HFFc6 (cell line): ENCODE data around the gene RILPL2. TPM values are rescaled to one million over a fixed set of nuclear protein-coding genes. Genes with fewer than 3 reads are reported as not detected.
"Not testable (repeated sequence)": the region's sequence is repeated elsewhere in the genome, so short reads cannot be mapped to it uniquely, and the experiment has no call there.

Source experiments
- DNase-seq: peaks from one replicate; pipeline ENCODE4 v3.0.0-alpha.2; 2018
- H3K27ac Mint-ChIP-seq: 2 replicates; pipeline ENCODE4 v1.8.0; 2020; ENCODE audit warnings: mild to moderate bottlenecking, mixed read lengths
- H3K27me3 Mint-ChIP-seq: 2 replicates; pipeline ENCODE4 v1.8.0; 2021; ENCODE audit warnings: mild to moderate bottlenecking, moderate library complexity, mixed read lengths; ENCODE audit not compliant: insufficient read depth
- H3K36me3 Mint-ChIP-seq: 2 replicates; pipeline ENCODE4 v1.8.0; 2021; ENCODE audit warnings: low read depth, mixed read lengths
- H3K4me1 Mint-ChIP-seq: 2 replicates; pipeline ENCODE4 v1.8.0; 2020; ENCODE audit warnings: low read depth, mixed read lengths
- H3K4me3 Mint-ChIP-seq: 2 replicates; pipeline ENCODE4 v1.8.0; 2020; ENCODE audit warnings: mild to moderate bottlenecking, moderate library complexity, mixed read lengths
- H3K9me3 Mint-ChIP-seq: 2 replicates; pipeline ENCODE4 v1.8.0; 2020; ENCODE audit warnings: mild to moderate bottlenecking, mixed read lengths
- total RNA-seq, 6 experiments: library from RNA; stranded (reverse); fragmentation: NEBNext Ultra II Directional; extraction: Animal tissue kit (Norgen Biotek cat#: 25700); gene quantifications; 2 replicates in 1 of 6; 3 replicates in 5 of 6; pipeline ENCODE4 v1.2.3, GENCODE V29; 2021
- TF ChIP-seq, protein P1 (sequence below): fragments of 200-600 bp; sonication (generic); IDR thresholded peaks from 2 replicates; pipeline ENCODE4 v1.5.0; 2021; ENCODE audit warnings: antibody characterized with exemption, mild to moderate bottlenecking

Gene RILPL2
- total RNA-seq, 6 experiments from 2014 or later: 4.4 to 6.0 (median 5.5) TPM

DNA sequence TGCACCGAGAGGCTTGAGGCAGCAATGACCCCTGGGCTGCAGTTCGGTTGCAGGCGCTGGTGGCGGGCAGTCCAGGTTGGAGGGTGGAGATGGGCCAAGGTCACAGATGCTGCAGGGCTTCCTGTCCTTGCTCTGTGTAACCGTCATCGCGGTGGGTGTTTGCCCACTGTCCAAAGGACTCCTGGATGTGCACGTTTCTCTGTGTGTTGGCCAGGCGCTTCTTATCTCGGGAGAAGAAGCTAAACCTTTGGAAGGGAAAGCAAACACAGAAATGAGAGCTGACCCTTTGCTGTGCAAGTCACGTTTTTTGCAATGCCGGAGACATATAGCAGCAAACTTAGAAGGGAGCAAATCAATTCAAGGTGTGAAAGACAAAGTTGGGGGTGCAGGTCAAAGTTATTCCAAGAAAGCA is 36.0 kb upstream of the RILPL2 start:
- Mint-ChIP-seq H3K9me3 (no peaks in the 10 kb centered on the region), H3K4me1 (peaks cover 14% of the 10 kb centered on the region), H3K36me3 (peaks cover 30% of the 10 kb centered on the region), H3K27ac (no peak overlapping the region), H3K4me3 (no peak overlapping the region), H3K27me3 (no peaks in the 10 kb centered on the region; the same call in 1 of the 2 replicates)
- DNase-seq: no peak
- TF ChIP-seq, protein P1, sequence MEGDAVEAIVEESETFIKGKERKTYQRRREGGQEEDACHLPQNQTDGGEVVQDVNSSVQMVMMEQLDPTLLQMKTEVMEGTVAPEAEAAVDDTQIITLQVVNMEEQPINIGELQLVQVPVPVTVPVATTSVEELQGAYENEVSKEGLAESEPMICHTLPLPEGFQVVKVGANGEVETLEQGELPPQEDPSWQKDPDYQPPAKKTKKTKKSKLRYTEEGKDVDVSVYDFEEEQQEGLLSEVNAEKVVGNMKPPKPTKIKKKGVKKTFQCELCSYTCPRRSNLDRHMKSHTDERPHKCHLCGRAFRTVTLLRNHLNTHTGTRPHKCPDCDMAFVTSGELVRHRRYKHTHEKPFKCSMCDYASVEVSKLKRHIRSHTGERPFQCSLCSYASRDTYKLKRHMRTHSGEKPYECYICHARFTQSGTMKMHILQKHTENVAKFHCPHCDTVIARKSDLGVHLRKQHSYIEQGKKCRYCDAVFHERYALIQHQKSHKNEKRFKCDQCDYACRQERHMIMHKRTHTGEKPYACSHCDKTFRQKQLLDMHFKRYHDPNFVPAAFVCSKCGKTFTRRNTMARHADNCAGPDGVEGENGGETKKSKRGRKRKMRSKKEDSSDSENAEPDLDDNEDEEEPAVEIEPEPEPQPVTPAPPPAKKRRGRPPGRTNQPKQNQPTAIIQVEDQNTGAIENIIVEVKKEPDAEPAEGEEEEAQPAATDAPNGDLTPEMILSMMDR: no peak

DNA sequence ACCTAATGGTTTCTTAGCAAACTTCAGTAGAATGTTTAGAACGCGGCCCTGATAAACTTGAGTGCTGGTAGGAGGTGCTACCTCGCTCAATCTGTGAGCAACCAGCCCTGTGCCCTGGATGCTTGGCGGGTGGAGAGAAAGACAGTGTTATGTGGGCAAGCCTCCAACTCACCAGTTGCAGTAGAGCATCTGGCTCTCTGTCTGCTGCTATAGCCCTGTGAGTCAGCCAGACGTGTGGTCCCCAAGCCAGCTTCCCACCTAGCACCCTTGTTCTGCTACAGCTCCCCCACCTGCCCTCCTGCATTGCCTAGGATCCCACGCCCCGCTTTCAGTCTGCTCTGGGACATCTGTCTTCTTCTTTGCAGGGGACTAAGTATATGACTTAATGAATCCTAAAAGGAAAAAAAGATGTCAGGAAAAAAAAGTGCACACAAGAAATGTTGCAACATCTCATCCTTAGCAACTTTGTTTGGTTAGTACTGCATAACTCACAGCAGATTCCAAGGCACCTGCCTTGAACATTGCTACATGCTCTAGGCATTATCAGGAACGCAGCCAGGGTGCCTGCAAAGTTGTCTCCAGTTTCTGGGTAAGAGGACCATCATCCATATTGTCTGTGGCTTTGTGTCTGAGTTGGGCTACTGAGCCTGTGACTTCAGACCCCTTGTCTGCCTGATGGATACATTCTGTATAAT is 35.0 kb upstream of the RILPL2 start:
- H3K4me1 Mint-ChIP-seq: peaks cover 14% of the 10 kb centered on the region
- H3K27ac Mint-ChIP-seq: peak overlapping the region; percentile 81

DNA sequence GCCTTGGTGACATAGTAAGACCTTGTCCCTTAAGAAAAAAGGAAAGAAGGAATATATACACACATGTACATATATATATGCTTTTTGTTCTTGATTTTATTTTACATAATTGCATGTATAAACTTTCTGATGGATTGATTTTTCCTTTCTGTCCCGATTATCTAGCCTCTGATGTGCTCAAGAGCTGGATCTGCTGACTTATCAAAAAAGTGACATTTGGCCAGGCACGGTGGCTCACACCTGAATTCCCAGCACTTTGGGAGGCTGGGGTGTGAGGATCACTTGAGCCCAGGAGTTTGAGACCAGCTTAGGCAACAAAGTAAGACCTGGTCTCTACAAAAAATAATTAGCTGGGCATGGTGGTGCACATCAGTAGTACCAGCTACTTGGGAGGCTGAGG is 33.5 kb upstream of the RILPL2 start:
- TF ChIP-seq, protein P1: no peak
- Mint-ChIP-seq H3K4me3 (no peak overlapping the region), H3K4me1 (peaks cover 14% of the 10 kb centered on the region), H3K27me3 (no peaks in the 10 kb centered on the region; the same call in 1 of the 2 replicates), H3K27ac (no peak overlapping the region), H3K36me3 (peaks cover 22% of the 10 kb centered on the region), H3K9me3 (no peaks in the 10 kb centered on the region)
- no peak for DNase-seq

More for the DNA sequence above, 35.0 kb upstream of the RILPL2 start:
- TF ChIP-seq, protein P1: no peak
- peak; percentile 55 for DNase-seq
- no peak overlapping the region for H3K4me3 Mint-ChIP-seq
- H3K9me3 Mint-ChIP-seq: no peaks in the 10 kb centered on the region
- peaks cover 26% of the 10 kb centered on the region for H3K36me3 Mint-ChIP-seq
- H3K27me3 Mint-ChIP-seq: no peaks in the 10 kb centered on the region; the same call in 1 of the 2 replicates

DNA sequence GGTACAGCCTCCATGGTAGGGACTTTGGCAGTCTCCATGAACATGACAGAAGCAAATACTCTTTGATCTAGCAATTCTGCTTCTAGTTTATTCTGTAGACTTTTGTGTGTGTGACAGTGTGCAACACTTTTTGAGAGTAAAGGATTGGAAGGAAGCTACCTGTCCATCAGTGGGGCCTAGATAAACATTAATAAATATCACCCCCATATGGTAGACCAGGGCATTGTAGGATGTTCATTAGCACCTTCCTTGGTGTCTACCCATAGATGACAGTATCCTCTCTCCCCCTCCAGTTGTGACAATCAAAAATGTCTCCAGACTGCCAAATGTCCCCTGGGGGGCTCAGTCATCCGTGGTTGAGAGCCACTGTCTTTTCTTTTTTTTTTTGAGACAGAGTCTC is 32.3 kb upstream of the RILPL2 start:
- Mint-ChIP-seq H3K36me3 (peaks cover 21% of the 10 kb centered on the region), H3K27ac (no peak overlapping the region), H3K27me3 (no peaks in the 10 kb centered on the region; the same call in 1 of the 2 replicates), H3K4me3 (no peak overlapping the region), H3K9me3 (no peaks in the 10 kb centered on the region), H3K4me1 (peaks cover 14% of the 10 kb centered on the region)
- no peak for DNase-seq
- TF ChIP-seq, protein P1: no peak; the same call in 1 of the 2 replicates

DNA sequence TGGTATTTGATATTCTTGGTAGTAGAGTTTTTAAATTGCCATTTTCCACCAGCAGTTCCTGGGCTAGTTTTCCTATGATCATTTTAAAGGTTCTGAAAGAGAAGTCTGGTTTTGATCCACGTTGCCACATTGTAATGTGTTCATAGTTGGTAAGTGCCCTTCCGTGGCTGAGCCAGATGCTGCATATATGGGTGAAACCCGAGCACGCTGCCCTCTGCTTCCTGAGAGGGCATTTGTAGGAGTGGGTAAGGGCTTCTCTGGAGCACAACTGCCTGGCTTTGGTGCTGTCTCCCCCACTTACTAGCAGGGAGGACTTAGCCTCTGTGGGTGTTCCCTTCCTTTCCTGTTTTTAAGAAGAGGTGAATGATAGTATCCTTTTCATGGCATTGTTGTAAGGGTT is 28.6 kb upstream of the RILPL2 start:
- peaks cover 2% of the 10 kb centered on the region for H3K27me3 Mint-ChIP-seq
- DNase-seq: no peak
- TF ChIP-seq, protein P1: no peak
- H3K36me3 Mint-ChIP-seq: peaks cover 13% of the 10 kb centered on the region
- H3K27ac Mint-ChIP-seq: no peak overlapping the region
- H3K4me1 Mint-ChIP-seq: no peaks in the 10 kb centered on the region
- H3K4me3 Mint-ChIP-seq: no peak overlapping the region
- H3K9me3 Mint-ChIP-seq: no peaks in the 10 kb centered on the region

DNA sequence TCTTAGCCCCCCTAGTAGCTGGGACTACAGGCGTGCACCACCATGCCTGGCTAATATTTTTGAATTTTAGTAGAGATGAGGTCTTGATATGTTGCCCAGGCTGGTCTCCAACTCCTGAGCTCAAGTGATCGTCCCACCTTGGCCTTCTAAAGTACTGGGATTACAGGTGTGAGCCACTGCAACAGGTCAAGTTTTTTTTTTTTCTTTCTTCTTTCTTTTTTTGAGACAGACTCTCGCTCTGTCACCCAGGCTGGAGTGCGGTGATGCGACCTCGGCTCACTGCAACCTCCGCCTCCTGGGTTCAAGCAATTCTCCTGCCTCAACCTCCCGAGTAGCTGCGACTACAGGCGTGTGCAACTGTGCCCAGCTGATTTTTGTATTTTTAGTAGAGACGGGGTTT is 26.7 kb upstream of the RILPL2 start:
- H3K27me3 Mint-ChIP-seq, H3K27ac Mint-ChIP-seq, H3K9me3 Mint-ChIP-seq, H3K4me3 Mint-ChIP-seq, DNase-seq: not testable (repeated sequence)
- Mint-ChIP-seq H3K36me3 (peaks cover 19% of the 10 kb centered on the region), H3K4me1 (peaks cover 11% of the 10 kb centered on the region)
